Endodermal cell (in vitro differentiated cells): ENCODE data around the gene ZNF142. TPM values are rescaled to one million over a fixed set of nuclear protein-coding genes. Genes with fewer than 3 reads are reported as not detected.

Experiments
- DNase-seq: peaks from one replicate; pipeline ENCODE4 v3.0.0-alpha.2; 2017
- H3K27ac ChIP-seq: 2 replicates; pipeline ENCODE4 v1.5.1; 2013; ENCODE audit warnings: mild to moderate bottlenecking, low read depth, low read length, moderate library complexity
- H3K27me3 ChIP-seq: 2 replicates; pipeline ENCODE4 v1.6.1; 2013; ENCODE audit warnings: mild to moderate bottlenecking, low read length, moderate library complexity; ENCODE audit not compliant: insufficient read depth, control insufficient read depth, poor library complexity, severe bottlenecking
- H3K36me3 ChIP-seq: 2 replicates; pipeline ENCODE4 v1.7.0; 2013; ENCODE audit warnings: mild to moderate bottlenecking, low read length, moderate library complexity; ENCODE audit not compliant: control insufficient read depth, insufficient read depth
- H3K4me1 ChIP-seq: one replicate; pipeline ENCODE4 v1.7.0; 2013; ENCODE audit warnings: low read length; ENCODE audit not compliant: control insufficient read depth, insufficient read depth
- H3K4me3 ChIP-seq: 2 replicates; pipeline ENCODE4 v1.5.1; 2013; ENCODE audit warnings: mild to moderate bottlenecking, low read length, moderate library complexity
- H3K9ac ChIP-seq: 2 replicates; pipeline ENCODE4 v1.6.1; 2013; ENCODE audit warnings: mild to moderate bottlenecking, low read length, moderate library complexity; ENCODE audit not compliant: poor library complexity, severe bottlenecking; ENCODE audit errors: extremely low read depth
- H3K9me3 ChIP-seq: 2 replicates; pipeline ENCODE4 v1.6.1; 2013; ENCODE audit warnings: mild to moderate bottlenecking, low read length, moderate library complexity; ENCODE audit not compliant: control insufficient read depth
- H3K27ac Mint-ChIP-seq: 2 replicates; pipeline ENCODE4 v1.8.0; 2020; ENCODE audit warnings: mixed read lengths
- H3K27me3 Mint-ChIP-seq: 2 replicates; pipeline ENCODE4 v1.8.0; 2021; ENCODE audit warnings: mild to moderate bottlenecking, mixed read lengths; ENCODE audit not compliant: insufficient read depth
- H3K36me3 Mint-ChIP-seq: 2 replicates; pipeline ENCODE4 v1.8.0; 2020; ENCODE audit warnings: low read depth, mixed read lengths
- H3K4me1 Mint-ChIP-seq: 2 replicates; pipeline ENCODE4 v1.8.0; 2020; ENCODE audit warnings: mixed read lengths
- H3K4me3 Mint-ChIP-seq: 2 replicates; pipeline ENCODE4 v1.8.0; 2020; ENCODE audit warnings: mild to moderate bottlenecking, moderate library complexity, mixed read lengths
- H3K9me3 Mint-ChIP-seq: 2 replicates; pipeline ENCODE4 v1.8.0; 2020; ENCODE audit warnings: mild to moderate bottlenecking, mixed read lengths
- CTCF ChIP-seq: fragments of 200-600 bp; sonication (generic); conservative IDR thresholded peaks from 2 replicates; pipeline ENCODE4 v1.5.0; 2021; ENCODE audit warnings: antibody characterized with exemption, mild to moderate bottlenecking
- WGBS, 2 experiments: methylation state at CpG; one replicate each; pipeline versions ENCODE4 v1.1.5 to v1.1.7; 2013; ENCODE audit warnings: missing lambda C conversion rate in 2 of 2, mixed read lengths in 1 of 2; ENCODE audit not compliant: insufficient coverage in 1 of 2, insufficient read length in 1 of 2; 5-methylcytosine and 5-hydroxymethylcytosine counted together
- total RNA-seq, 2 donors: library from RNA; stranded (reverse); fragmentation: NEBNext Ultra II Directional in 1 of 2; extraction: Animal tissue kit (Norgen Biotek cat#: 25700) in 1 of 2; gene quantifications; 2 replicates in 1 of 2; 3 replicates in 1 of 2; pipeline ENCODE4 v1.2.1, GENCODE V29; 2021

Gene ZNF142
- total RNA-seq, 2 donors from 2014 or later, result 27.8 to 31.5 TPM

- Mint-ChIP-seq H3K27me3 (no peaks in the 10 kb centered on the region), H3K36me3 (peaks cover 27% of the 10 kb centered on the region), H3K4me1 (no peaks in the 10 kb centered on the region), H3K9me3 (no peaks in the 10 kb centered on the region), H3K4me3 (no peak overlapping the region), H3K27ac (no peak overlapping the region)
- Histone ChIP-seq H3K27me3 (no peaks in the 10 kb centered on the region), H3K9ac (no peak overlapping the region), H3K4me3 (no peak overlapping the region), H3K27ac (no peak overlapping the region), H3K9me3 (no peaks in the 10 kb centered on the region), H3K36me3 (peaks cover 24% of the 10 kb centered on the region), H3K4me1 (no peaks in the 10 kb centered on the region)
- TF ChIP-seq CTCF, result no peak
- 90 to 94% methylated on average over 4 of the region's 4 CpGs for WGBS, 2 experiments
- no peak for DNase-seq
Measured at GRCh38 chr2:218703341-218703740, 43.9 kb upstream of the ZNF142 start.

- no peaks in the 10 kb centered on the region for H3K9me3 Mint-ChIP-seq
- no peaks in the 10 kb centered on the region for H3K27me3 Mint-ChIP-seq
- H3K36me3 Mint-ChIP-seq, result peaks cover 39% of the 10 kb centered on the region
Measured at GRCh38 chr2:218701806-218702205, 42.4 kb upstream of the ZNF142 start.

DNA sequence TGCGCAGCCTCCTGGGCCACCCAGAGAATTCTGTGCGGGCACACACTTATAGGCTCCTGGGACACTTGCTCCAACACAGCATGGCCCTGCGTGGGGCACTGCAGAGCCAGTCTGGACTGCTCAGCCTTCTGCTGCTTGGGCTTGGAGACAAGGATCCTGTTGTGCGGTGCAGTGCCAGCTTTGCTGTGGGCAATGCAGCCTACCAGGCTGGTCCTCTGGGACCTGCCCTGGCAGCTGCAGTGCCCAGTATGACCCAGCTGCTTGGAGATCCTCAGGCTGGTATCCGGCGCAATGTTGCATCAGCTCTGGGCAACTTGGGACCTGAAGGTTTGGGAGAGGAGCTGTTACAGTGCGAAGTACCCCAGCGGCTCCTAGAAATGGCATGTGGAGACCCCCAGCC, 39.5 kb upstream of the ZNF142 start:
- Histone ChIP-seq H3K9me3 (no peaks in the 10 kb centered on the region), H3K4me3 (no peak overlapping the region), H3K27ac (no peak overlapping the region), H3K4me1 (no peaks in the 10 kb centered on the region), H3K9ac (no peak overlapping the region), H3K27me3 (no peaks in the 10 kb centered on the region), H3K36me3 (peaks cover 47% of the 10 kb centered on the region)
- WGBS, 2 experiments, result 94 to 98% methylated on average over 7 to 8 of the region's 8 CpGs
- H3K36me3 Mint-ChIP-seq, result peaks cover 51% of the 10 kb centered on the region
- no peaks in the 10 kb centered on the region for H3K4me1 Mint-ChIP-seq
- no peak for TF ChIP-seq CTCF
- no peaks in the 10 kb centered on the region for H3K9me3 Mint-ChIP-seq
- no peaks in the 10 kb centered on the region for H3K27me3 Mint-ChIP-seq
- no peak overlapping the region for H3K27ac Mint-ChIP-seq
- no peak overlapping the region for H3K4me3 Mint-ChIP-seq
- no peak for DNase-seq

More at GRCh38 chr2:218701806-218702205, 42.4 kb upstream of the ZNF142 start:
- Mint-ChIP-seq H3K27ac (no peak overlapping the region), H3K4me1 (no peaks in the 10 kb centered on the region), H3K4me3 (no peak overlapping the region)
- Histone ChIP-seq H3K36me3 (peaks cover 26% of the 10 kb centered on the region), H3K4me1 (no peaks in the 10 kb centered on the region), H3K27ac (no peak overlapping the region), H3K27me3 (no peaks in the 10 kb centered on the region), H3K9ac (no peak overlapping the region), H3K4me3 (no peak overlapping the region), H3K9me3 (no peaks in the 10 kb centered on the region)
- 82 to 100% methylated on average over 1 to 2 of the region's 2 CpGs for WGBS, 2 experiments
- no peak for DNase-seq
- no peak for TF ChIP-seq CTCF
